Jurkat, Clone E6-1 (cell line): ENCODE measurements around the gene IL1RAPL2.
"Not testable (repeated sequence)": the region's sequence is repeated elsewhere in the genome, so short reads cannot be mapped to it uniquely, and the experiment has no call there.

ENCODE experiments used
- DNase-seq: peaks from one replicate; pipeline ENCODE4 v3.0.0-alpha.2; 2011; ENCODE audit warnings: low read depth, low spot score
- H3K4me3 ChIP-seq: 2 replicates; pipeline ENCODE4 v1.5.1; 2011; ENCODE audit warnings: mild to moderate bottlenecking, low read length, control low read depth, moderate library complexity

IL1RAPL2 gene

DNA sequence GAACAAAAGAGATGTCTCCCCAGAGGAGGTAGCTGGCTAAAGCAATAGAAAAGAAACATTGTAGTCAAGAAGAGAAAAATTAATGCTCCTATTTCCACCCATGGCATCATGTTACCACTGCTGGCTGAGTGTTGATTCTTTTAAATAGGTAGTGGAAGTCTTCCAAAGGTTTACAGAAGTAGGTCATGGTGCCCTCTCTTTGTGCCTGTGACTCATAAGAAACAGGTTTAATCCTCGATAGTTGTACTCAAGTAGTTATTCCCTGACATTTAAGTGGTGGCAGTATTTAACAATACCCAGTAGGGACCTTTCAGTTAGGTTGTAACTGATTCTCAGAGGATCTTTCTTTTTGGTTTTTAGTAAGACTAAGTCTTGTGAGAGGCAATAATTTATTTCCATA lies 406.7 kb downstream of the IL1RAPL2 start:
- H3K4me3 ChIP-seq: no peak overlapping the region
- no peak for DNase-seq

DNA sequence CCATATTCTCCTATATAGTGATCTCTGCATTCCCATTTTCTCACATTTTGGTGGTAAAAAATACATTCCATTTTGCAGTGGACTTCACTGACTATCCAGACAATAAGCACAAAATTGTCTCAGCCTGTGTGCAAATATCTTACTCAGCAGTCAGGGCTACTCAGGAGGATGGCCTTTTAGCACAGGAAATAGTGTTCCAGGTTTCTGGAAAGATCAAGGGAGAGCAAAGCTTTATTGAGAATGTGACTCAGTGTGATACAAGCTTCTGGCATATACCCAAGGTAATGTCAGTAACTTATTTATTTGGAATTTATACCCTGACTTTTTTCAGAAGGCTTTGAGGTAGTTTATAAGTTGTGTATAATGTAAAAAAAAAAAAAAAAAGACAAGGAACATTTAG lies 421.1 kb downstream of the IL1RAPL2 start:
- DNase-seq: no peak
- H3K4me3 ChIP-seq: no peak overlapping the region

DNA sequence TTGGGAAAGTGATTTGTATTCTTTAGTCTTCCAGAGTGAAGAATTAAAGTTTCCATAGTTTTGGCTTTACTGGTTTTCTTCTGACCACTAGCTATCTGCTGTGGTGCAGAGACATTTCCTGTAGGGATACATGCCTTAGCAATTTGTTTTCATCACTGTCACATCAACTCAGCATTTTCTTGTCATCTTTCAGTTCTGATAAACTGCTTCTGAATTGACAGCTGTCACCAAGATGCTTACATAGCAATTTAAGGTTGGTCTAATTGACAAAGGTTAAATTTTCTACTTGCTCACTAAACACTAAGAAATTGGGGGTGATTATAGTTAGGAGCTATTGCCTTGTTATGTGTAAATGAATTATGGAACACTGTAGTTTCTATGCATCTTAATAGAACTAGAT lies 422.0 kb downstream of the IL1RAPL2 start:
- no peak for DNase-seq
- no peak overlapping the region for H3K4me3 ChIP-seq

DNA sequence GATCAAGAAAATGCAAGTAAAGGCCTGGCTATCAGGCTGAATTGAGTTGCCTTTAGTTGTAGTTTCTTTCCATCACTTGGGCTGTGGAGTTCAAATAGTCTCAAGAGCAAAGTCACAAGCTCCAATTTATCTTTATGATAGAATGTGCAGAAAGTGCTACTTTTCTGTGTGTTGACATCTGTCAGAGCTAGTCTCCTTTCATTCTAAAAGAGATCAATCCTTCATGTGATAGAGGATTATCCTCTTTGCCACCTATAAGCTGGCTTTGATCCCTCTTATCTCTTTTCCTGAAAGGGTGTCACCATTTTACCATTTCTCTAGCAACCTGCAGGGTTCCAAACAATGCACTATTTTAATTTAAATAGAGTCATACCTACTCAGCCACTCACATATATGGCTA lies 429.5 kb downstream of the IL1RAPL2 start:
- DNase-seq: no peak
- H3K4me3 ChIP-seq: no peak overlapping the region

DNA sequence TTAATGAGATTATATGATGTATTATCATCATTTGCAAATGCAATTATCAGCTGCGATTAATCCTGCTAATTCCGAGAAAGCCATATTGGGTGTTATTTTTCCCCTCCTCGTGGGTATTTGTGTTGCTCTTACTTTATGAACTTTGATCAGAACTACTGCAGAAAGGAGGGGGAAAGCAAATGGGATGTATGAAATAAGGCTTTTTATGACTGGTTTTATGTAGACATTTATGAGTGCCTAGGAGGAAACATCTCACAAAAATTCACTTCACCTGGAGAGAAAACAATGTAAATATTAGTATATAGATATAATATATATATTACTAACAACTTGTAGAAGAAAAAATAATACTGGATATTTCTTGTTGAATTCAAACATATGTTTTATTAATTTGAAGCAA lies 440.1 kb downstream of the IL1RAPL2 start:
- H3K4me3 ChIP-seq: no peak overlapping the region
- no peak for DNase-seq

DNA sequence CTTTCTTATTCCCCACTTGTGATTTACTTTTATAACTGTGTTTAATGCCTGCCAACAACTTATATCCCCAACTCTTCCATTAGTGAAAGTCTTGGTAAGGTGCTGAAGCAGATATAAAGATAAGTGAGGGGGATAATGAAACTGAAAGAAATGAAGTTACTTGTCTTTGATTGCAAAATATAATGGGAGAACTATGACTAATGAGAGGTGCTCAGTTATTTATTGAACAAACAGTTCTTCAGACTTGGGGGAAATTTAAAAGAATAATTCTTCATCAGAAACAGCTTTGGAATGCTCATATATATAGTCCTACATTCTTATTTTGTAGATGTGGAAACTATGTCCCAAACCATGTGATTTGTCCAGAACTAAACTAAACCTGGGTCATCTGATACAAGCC lies 441.0 kb downstream of the IL1RAPL2 start:
- H3K4me3 ChIP-seq: no peak overlapping the region
- no peak for DNase-seq

DNA sequence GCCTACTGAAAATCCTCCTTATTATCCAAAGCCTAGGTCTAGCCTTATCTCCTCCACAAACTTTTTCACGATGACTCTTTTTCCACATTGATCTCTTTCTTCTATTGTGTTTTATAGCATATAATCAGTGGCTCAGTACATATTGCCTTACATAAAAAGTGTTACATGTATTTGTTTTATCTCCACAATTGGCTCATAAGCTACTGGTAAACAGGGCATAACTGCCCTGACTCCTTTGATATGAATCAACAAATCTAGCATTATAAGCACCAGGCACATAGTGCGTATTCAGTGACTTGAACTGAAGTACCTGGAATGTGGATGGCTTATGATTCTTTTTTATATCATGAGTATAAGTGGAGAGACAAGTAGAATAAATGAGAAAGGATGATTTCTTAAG lies 447.7 kb downstream of the IL1RAPL2 start:
- no peak overlapping the region for H3K4me3 ChIP-seq
- no peak for DNase-seq

DNA sequence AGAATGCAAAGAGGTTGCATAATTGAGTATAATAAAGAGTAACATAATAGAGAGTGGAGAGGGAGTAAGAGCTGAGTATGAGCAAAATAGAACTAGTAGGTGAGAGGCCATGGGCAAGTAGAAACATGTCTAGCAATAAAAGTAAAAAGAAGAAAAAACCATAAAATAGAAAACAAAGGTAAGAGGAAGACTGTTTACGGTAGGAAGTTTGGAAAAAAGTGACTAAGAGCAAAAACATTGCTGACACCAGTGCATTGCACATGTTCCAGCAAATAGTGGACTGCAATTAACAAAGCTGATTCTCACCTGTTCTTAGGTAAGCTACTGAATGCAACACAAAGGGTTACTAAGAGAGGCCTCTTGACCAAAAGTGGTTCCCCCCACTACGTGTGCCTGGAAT lies 451.6 kb downstream of the IL1RAPL2 start:
- no peak for DNase-seq
- no peak overlapping the region for H3K4me3 ChIP-seq

DNA sequence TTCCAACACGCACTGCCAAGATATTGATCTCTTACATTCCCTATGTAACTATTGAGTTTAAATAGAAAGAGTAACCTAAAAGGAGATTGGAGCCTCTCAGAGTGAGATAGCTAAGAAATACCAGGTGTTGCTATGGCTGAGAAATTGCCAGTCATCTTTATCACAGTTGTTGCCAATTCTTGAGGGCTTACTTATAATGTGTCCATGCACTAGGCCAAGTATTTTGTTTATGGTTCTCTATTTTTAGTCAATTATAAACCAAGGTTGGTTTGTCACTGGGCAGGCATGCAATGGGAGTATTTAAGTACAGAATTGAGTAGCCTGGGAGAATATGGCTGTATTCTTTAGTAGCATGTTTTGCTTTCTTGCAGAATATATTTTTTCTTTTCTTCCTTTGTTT lies 452.9 kb downstream of the IL1RAPL2 start:
- DNase-seq: no peak
- no peak overlapping the region for H3K4me3 ChIP-seq

DNA sequence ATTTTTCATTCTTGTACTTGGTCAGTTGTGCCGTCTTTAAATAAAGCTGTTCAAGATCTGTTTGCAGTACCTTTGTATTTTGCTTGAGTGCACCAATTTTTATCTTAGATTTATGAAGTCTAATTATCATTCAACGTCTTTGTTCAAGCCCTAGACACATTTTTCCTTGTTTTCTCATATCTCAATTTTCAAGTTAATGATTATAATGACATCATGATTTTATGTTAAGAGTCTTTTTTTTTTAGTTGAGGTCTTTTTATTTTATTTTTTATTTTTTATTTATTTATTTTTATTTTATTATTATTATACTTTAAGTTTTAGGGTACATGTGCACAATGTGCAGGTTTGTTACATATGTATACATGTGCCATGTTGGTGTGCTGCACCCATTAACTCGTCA lies 463.0 kb downstream of the IL1RAPL2 start:
- not testable (repeated sequence) for DNase-seq

DNA sequence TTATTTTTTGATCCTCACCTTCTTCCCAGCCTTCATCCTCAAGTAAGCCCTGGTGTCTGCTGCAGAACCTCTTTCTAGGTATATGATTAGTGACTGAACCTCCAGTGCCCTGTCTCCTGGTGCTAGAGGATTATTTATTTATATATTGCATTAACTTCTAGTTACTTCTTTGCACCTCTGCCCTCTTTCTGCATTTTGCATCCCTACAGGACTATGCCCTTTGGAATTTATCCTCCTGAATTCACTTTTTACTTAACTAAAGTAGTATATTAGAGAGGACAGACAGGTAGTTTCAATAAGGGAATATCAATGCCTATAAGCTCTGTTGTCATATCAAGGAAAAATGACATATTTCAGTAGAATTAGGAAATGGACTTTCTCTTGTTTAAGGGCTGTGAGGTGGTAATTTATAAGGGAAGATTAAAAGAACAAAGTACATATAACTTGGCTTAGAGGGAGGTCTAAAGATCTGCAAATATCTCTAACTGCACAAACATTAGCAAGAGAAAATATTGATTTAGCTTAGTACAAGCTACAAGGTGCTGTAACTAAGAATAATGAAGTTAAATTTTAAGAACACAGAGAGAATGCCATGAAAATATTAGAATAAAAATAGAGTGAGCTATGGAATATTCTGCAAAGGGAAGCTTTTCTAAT lies 472.8 kb downstream of the IL1RAPL2 start:
- DNase-seq: no peak
- H3K4me3 ChIP-seq: no peak overlapping the region

More for the DNA sequence above, 463.0 kb downstream of the IL1RAPL2 start:
- H3K4me3 ChIP-seq: not testable (repeated sequence)

DNA sequence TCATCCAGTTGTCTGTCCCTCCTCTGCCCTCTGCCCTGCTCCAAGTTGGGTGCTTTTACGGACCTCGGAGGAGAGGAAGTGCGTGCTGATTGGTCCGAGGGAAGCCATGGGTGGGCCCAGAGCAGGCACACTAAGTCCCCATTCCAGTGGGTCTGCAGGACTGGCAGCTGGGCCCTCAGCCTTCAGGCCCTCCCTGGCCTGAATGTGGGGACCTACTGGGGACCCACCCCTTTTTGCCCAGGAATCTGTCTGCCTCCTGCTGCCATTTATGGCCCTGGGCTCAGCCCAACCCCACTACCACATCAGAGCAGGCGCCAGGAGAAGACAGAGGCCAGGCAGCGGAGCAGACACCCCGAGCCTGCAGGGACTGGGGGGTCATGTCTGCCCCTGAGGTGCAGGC lies 484.9 kb downstream of the IL1RAPL2 start:
- H3K4me3 ChIP-seq: no peak overlapping the region
- DNase-seq: no peak

DNA sequence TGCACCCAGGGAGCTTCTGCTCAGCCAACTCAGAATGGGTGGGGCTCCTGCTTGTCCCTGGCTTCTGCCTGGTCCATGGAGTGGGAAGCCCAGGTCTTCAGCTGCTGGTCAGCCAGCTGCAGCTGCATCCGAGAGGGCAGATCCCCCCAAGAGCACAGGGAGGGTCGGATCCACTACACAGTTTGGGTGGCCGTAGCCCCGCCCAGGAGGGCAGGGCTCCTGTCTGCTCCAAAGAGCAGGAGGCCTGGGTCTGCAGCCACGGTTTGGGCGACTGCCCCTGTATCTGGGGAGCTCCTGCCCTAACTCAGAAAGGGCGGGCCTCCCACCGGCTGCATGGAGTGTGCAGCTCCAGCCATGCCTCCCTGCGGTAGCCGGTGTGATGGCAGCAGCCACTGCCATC lies 485.4 kb downstream of the IL1RAPL2 start:
- no peak for DNase-seq
- H3K4me3 ChIP-seq: no peak overlapping the region

DNA sequence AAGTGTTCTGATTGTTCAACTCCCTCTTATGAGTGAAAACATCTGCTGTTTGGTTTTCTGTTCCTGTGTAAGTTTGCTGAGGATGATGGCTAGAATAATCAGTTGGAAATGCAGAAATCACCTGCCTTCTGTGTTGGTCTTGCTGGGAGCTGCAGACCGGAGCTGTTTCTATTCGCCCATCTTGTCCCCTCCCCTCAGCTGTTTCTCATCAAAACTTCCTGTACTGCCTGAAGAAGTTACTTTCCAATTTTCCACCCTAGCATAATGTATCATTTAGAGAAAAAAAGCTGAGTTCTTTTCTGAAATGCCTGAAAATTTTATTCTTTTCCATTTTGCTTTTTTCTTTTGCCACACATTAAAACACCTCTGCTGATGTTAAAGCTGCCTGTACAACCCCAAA lies 486.9 kb downstream of the IL1RAPL2 start:
- no peak overlapping the region for H3K4me3 ChIP-seq
- no peak for DNase-seq

DNA sequence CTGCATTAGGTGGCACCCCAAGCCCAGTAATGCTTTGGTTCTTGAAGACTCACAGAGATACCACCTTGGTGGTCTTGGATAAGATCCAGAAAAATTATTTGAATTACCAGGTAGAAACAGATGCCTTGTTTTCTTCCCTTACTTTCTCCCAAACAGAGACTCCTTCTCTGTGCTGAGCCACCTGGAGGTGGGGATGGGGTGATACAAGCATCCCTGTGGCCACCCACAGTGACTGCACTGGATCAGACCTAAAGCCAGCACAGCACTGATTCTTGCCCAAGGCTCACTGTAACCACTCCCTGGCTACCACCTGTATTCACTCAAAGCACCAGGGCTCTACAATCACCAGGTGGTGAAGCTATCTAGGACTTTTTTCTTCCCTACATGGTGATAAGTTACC lies 497.7 kb downstream of the IL1RAPL2 start:
- no peak for DNase-seq
- H3K4me3 ChIP-seq: no peak overlapping the region

DNA sequence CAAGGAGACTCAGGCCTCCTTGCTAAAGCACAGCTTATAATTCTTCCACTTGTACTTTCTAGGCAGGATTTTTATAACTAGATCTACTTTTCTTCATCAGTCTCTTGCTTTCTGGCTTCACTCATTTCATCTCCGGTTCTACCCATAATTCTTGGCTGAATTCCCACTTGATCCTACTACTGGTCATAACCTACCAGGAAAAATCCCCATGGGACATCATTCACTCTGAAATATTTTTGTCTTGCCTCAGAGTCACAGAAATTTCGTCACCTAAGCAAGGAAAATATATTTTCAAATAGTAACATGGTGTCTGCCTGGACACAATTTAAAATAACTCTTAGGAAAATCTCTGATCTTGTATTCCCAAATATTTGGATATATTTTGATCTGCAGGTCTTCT lies 532.2 kb downstream of the IL1RAPL2 start:
- no peak overlapping the region for H3K4me3 ChIP-seq
- DNase-seq: no peak

DNA sequence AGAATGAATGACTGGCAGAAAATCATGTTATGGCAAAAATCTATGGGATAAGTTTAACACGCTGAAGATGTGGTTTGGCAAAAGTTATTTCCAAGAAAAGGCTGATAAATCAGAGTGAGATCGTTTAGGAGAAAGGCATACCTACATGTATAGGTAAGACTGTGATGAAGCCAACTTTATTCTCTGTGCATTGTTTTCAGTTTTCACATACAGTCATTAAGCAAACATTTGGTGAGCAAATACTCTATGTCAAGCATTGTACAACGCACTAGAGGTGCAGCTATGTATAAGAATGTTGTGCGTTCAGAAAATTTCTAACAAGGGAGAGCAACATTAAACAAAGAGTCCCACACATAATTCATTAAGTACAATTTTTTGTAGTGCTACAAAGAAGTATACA lies 532.8 kb downstream of the IL1RAPL2 start:
- no peak overlapping the region for H3K4me3 ChIP-seq
- DNase-seq: no peak

DNA sequence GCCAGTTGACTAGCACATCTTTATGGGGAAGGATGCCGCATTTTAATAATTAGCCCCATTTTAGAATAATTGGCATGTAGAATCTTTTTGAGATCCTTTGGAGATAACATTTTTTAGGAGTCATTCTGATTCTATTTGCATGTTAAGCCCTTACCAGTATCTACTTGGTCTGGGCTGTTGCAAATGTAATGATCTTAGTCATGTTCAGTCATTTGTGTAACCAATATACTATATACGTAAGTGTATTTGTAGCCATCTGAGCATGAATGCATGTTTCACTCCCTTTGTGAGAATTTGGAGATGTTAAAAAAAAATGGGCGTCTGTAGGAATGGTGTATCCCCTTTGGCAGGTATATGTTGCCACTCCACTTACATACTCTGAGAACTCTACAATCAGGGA lies 535.4 kb downstream of the IL1RAPL2 start:
- no peak for DNase-seq

DNA sequence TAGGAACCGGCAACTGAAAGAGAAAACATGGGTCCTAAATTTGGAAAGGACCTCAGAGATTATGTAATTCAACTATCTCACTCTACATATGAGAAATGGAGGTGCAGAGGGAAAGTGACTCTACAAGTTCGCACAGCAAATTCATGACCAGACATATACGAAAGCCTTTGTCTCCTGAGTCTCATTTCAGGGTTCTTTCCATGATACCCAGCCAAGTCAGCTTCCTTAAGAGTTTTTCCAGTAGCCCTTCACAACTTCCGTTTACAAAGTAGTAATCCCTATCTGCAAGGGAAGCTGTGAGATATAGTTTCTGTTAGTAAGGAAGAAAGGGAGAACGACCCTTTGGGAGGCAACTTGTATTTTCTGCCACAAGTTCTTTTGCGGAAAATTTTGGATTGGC lies 543.9 kb downstream of the IL1RAPL2 start:
- DNase-seq: no peak
- H3K4me3 ChIP-seq: no peak overlapping the region

More for the DNA sequence above, 535.4 kb downstream of the IL1RAPL2 start:
- no peak overlapping the region for H3K4me3 ChIP-seq

DNA sequence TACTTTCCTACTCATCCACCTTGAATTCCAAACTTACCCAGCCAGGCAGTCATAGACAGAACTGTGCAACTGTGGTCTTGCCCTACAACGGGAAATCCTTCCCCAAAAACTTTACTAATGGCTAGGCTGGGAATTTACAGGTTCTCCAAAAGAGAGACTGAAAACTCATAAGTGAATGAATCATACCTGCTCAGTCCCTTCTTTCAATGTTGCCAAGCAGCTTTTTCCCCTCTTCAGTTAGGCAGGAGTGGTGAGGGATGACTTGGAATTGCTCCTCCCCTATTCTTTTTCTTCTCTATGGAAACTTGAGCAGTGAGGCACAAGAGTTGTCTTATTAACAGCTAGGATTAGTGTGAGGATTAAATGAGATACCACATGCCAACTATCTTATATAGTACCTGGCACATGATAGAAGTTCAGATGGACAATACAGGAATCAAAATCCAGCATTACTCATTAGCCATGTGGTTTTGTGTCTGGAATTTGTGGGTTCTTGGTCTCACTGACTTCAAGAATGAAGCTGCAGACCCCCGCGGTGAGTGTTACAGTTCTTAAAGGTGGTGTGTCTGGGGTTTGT lies 548.6 kb downstream of the IL1RAPL2 start:
- DNase-seq: no peak
- no peak overlapping the region for H3K4me3 ChIP-seq

DNA sequence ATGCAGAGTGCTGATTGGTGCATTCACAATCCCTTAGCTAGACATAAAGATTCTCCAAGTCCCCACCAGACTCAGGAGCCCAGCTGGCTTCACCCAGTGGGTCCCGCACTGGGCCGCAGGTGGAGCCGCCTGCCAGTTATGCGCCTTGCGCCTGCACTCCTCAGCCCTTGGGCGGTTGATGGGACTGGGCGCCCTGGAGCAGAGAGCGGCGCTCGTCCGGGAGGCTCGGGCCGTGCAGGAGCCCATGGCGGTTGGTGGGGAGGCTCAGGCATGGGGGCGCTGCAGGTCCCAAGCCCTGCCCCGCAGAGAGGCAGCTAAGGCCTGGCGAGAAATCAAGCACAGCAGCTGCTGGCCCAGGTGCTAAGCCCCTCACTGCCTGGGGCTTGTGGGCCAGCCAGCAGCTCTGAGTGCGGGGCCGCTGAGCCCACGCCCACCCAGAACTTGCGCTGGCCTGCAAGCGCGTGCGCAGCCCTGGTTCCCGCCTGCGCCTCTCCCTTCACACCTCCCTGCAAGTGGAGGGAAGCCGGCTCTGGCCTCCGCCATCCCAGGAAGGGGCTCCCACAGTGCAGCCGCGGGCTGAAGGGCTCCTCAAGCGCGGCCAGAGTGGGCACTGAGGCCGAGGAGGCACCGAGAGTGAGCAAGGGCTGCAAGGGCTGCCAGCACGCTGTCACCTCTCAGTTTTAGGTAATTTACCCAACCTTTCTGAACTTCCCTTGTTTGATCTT lies 549.8 kb downstream of the IL1RAPL2 start:
- not testable (repeated sequence) for H3K4me3 ChIP-seq, DNase-seq
